H1 (cell line): ENCODE results near the gene IL2RA. TPM values are rescaled to one million over a fixed set of nuclear protein-coding genes. Genes with fewer than 3 reads are reported as not detected.

Experiments used
- CHD7 ChIP-seq: fragments of 300-600 bp; sonication (generic); IDR thresholded peaks from 2 replicates; pipeline ENCODE4 v1.7.1; 2012; ENCODE audit warnings: low read length, moderate library complexity, mild to moderate bottlenecking, inconsistent platforms; ENCODE audit not compliant: insufficient replicate concordance
- E2F6 ChIP-seq: IDR thresholded peaks from 2 replicates; pipeline ENCODE4 v1.6.1; 2012; ENCODE audit warnings: inconsistent platforms
- EGR1 ChIP-seq: IDR thresholded peaks from 2 replicates; pipeline ENCODE4 v1.6.1; 2011; ENCODE audit warnings: low read depth, low read length, borderline replicate concordance
- HDAC6 ChIP-seq: IDR thresholded peaks from one replicate; pipeline ENCODE4 v1.7.1; 2012; ENCODE audit warnings: low read depth, mild to moderate bottlenecking, inconsistent platforms, low read length, moderate library complexity
- NANOG ChIP-seq: IDR thresholded peaks from 2 replicates; pipeline ENCODE4 v1.6.1; 2011; ENCODE audit warnings: low read length, low read depth, mild to moderate bottlenecking, inconsistent platforms; ENCODE audit not compliant: insufficient read depth, poor library complexity, severe bottlenecking
- PHF8 ChIP-seq: fragments of 200-600 bp; sonication (generic); conservative IDR thresholded peaks from 2 replicates; pipeline ENCODE4 v1.7.1; 2012; ENCODE audit warnings: low read depth, mild to moderate bottlenecking, inconsistent platforms, low read length, moderate library complexity
- SIX5 ChIP-seq: IDR thresholded peaks from 2 replicates; pipeline ENCODE4 v1.6.1; 2011; ENCODE audit warnings: mild to moderate bottlenecking, low read depth, low read length
- SUZ12 ChIP-seq: fragments of 200-600 bp; sonication (generic); IDR thresholded peaks from 2 replicates; pipeline ENCODE4 v1.6.1; 2012; ENCODE audit warnings: mild to moderate bottlenecking, inconsistent platforms, low read length, moderate library complexity, mixed read lengths
- TAF1 ChIP-seq: IDR thresholded peaks from 2 replicates; pipeline ENCODE4 v1.6.1; 2011; ENCODE audit warnings: mild to moderate bottlenecking, low read depth, low read length
- polyA plus RNA-seq, 7 experiments: library from polyadenylated mRNA; depleted of rRNA in 3 of 7; stranded (reverse) in 5 of 7; unstranded in 2 of 7; fragments of >200 nt in 5 of 7; fragments of 200-250 nt in 2 of 7; gene quantifications; 1 replicate in 5 of 7; 2 replicates in 1 of 7; 4 replicates in 1 of 7; pipeline versions ENCODE4 v1.2.1 to v1.2.3, GENCODE V29; 2011 to 2013; ENCODE audit warnings: missing spikeins in 2 of 7, mixed read lengths in 2 of 7
- total RNA-seq: library from RNA; stranded (reverse); fragmentation: NEBNext Ultra II Directional; extraction: Animal tissue kit (Norgen Biotek cat#: 25700); gene quantifications from 2 replicates; pipeline ENCODE4 v1.2.1, GENCODE V29; 2021

IL2RA gene
- total and polyA plus RNA-seq, 2 of the 8 experiments (the other 6 are each of a cell fraction or from before 2014, with no cell fraction given): not detected

- TF ChIP-seq CHD7: no peak
- no peak for TF ChIP-seq EGR1
- no peak for TF ChIP-seq SIX5
- no peak for TF ChIP-seq HDAC6
- no peak for TF ChIP-seq SUZ12
- no peak for TF ChIP-seq PHF8
- no peak for TF ChIP-seq TAF1
- TF ChIP-seq E2F6: no peak
- no peak for TF ChIP-seq NANOG
Measured at GRCh38 chr10:6002809-6003510, 59.2 kb downstream of the IL2RA start (continued).
